ENCODE data around the gene AKR1C1. TPM values are rescaled to one million over a fixed set of nuclear protein-coding genes. Genes with fewer than 3 reads are reported as not detected.
"Not testable (repeated sequence)": the region's sequence is repeated elsewhere in the genome, so short reads cannot be mapped to it uniquely, and the experiment has no call there.

AKR1C1 gene
- total RNA-seq, 2 experiments from 2014 or later: 0.45 to 0.56 TPM

- no peak for DNase-seq
- intact Hi-C loops (cut with micrococcal nuclease): no loop called here
- no peak overlapping the region for H3K27ac Mint-ChIP-seq
Measured at GRCh38 chr10:4983615-4984216, 20.5 kb downstream of the AKR1C1 start.

GRCh38 chr10:4984223-4984622 lies 21.0 kb downstream of the AKR1C1 start:
- CTCF ChIA-PET: interaction anchor here (4.4 kb wide), 1 partner anchor 134 kb away, joined by 37 read pairs; no protein-coding TSS in a partner anchor
- no peak for TF ChIP-seq CTCF (IDR thresholded peaks at IDR 0.05)
- no peaks in the 10 kb centered on the region for H3K9me3 Mint-ChIP-seq
- POLR2A ChIA-PET: no interaction called here
- H3K36me3 Mint-ChIP-seq (ENCODE audit: low read depth): no peaks in the 10 kb centered on the region
- DNase-seq (no peak), ATAC-seq (no peak)
- intact Hi-C loops (cut with micrococcal nuclease): no loop called here
- H3K27ac Mint-ChIP-seq: no peak overlapping the region
- peaks cover 2% of the 10 kb centered on the region for H3K27me3 Mint-ChIP-seq
- H3K4me1 Mint-ChIP-seq (ENCODE audit: low read depth): peaks cover 3% of the 10 kb centered on the region
- H3K4me3 Mint-ChIP-seq: no peak overlapping the region

More at GRCh38 chr10:4983615-4984216, 20.5 kb downstream of the AKR1C1 start:
- Mint-ChIP-seq H3K4me1 (ENCODE audit: low read depth) (peaks cover 3% of the 10 kb centered on the region), H3K36me3 (ENCODE audit: low read depth) (no peaks in the 10 kb centered on the region), H3K9me3 (no peaks in the 10 kb centered on the region), H3K4me3 (no peak overlapping the region), H3K27me3 (peaks cover 2% of the 10 kb centered on the region)
- CTCF ChIA-PET: interaction anchor here (4.4 kb wide), 1 partner anchor 134 kb away, joined by 37 read pairs; no protein-coding TSS in a partner anchor
- TF ChIP-seq CTCF (IDR thresholded peaks at IDR 0.05): no peak
- POLR2A ChIA-PET: no interaction called here
- no peak for ATAC-seq

- Mint-ChIP-seq H3K4me1 (ENCODE audit: low read depth) (peaks cover 3% of the 10 kb centered on the region), H3K4me3 (no peak overlapping the region), H3K9me3 (no peaks in the 10 kb centered on the region), H3K36me3 (ENCODE audit: low read depth) (no peaks in the 10 kb centered on the region), H3K27me3 (peaks cover 2% of the 10 kb centered on the region), H3K27ac (no peak overlapping the region)
- ChIA-PET POLR2A (no interaction called here), CTCF (interaction anchor here (4.4 kb wide), 1 partner anchor 135 kb away, joined by 37 read pairs; no protein-coding TSS in a partner anchor)
- intact Hi-C loops (cut with micrococcal nuclease): no loop called here
- DNase-seq: no peak
- no peak for TF ChIP-seq CTCF (IDR thresholded peaks at IDR 0.05)
- ATAC-seq: no peak
Measured at GRCh38 chr10:4984971-4985594, 21.9 kb downstream of the AKR1C1 start.

- H3K4me1 Mint-ChIP-seq (ENCODE audit: low read depth); ATAC-seq; CTCF ChIA-PET; POLR2A ChIA-PET; intact Hi-C loops (cut with micrococcal nuclease); H3K36me3 Mint-ChIP-seq (ENCODE audit: low read depth); H3K27ac Mint-ChIP-seq; H3K4me3 Mint-ChIP-seq; H3K9me3 Mint-ChIP-seq; H3K27me3 Mint-ChIP-seq; DNase-seq: not testable (repeated sequence)
Measured at GRCh38 chr10:4988000-4988641, 24.9 kb downstream of the AKR1C1 start.

DNA sequence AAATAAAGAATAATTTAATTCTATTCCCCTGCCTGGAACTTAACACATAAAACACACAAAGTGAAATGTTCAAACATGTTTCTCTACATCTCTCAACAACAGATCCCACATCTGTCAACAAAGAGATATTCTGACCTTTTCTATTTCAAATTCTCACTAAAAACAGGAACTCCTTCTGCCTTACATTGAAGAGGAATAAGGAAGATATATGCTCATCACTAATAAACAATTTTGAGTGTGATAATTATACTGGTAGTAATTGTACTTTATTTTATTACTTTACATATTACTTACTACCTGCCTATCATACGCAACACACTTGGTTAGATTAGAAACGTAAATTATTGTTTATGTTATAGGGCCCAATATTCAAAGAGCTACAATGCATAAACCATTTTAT lies 27.0 kb downstream of the AKR1C1 start:
- no peaks in the 10 kb centered on the region for H3K27me3 Mint-ChIP-seq
- TF ChIP-seq CTCF (IDR thresholded peaks at IDR 0.05): no peak
- no peaks in the 10 kb centered on the region for H3K36me3 Mint-ChIP-seq (ENCODE audit: low read depth)
- no peak overlapping the region for H3K4me3 Mint-ChIP-seq
- no peaks in the 10 kb centered on the region for H3K9me3 Mint-ChIP-seq
- DNase-seq: no peak
- H3K27ac Mint-ChIP-seq: no peak overlapping the region
- ATAC-seq: no peak
- intact Hi-C loops (cut with micrococcal nuclease): no loop called here
- no peaks in the 10 kb centered on the region for H3K4me1 Mint-ChIP-seq (ENCODE audit: low read depth)
- CTCF ChIA-PET: interaction anchor here (0.6 kb wide), 1 partner anchor 167 kb away, joined by 3 read pairs; no protein-coding TSS in a partner anchor
- POLR2A ChIA-PET: no interaction called here

DNA sequence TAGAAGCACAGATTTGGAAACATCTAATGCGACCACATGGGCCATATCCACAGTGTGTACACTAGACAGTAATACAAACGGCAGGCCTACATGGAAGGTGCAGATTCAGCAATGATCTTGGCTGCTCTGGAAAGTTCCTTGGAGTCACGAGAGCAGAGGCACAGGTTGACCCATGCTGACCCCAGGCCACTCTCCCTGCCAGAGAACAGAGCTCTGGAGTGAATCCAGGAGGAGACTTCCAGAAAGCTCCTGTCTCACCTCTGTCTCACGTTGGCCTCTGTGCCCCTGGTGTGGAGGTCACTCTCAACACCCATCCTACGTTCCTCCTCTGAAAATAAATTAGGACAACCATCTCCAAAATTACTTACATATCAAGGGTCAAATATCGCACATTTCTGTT lies 28.2 kb downstream of the AKR1C1 start:
- H3K27ac Mint-ChIP-seq; H3K9me3 Mint-ChIP-seq; ATAC-seq; H3K4me3 Mint-ChIP-seq; DNase-seq; H3K36me3 Mint-ChIP-seq (ENCODE audit: low read depth); H3K27me3 Mint-ChIP-seq; POLR2A ChIA-PET; CTCF ChIA-PET; H3K4me1 Mint-ChIP-seq (ENCODE audit: low read depth); intact Hi-C loops (cut with micrococcal nuclease): not testable (repeated sequence)

DNA sequence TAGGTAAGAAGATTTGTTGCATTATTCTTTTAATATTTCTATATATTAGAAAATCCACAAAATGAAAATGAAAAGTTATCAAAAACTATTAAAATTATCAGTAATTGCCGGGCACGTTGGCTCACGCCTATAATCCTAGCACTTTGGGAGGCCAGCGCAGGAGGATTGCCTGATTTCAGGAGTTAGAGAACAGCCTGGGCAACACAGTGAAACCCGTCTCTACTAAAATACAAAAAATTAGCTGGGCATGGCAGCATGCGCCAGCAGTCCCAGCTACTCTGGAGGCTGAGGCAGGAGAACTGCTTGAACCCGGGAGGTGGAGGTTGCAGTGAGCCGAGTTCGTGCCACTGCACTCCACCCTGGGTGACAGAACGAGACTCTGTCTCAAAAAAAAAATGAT lies 29.3 kb downstream of the AKR1C1 start:
- POLR2A ChIA-PET; H3K27ac Mint-ChIP-seq; ATAC-seq; DNase-seq; H3K4me3 Mint-ChIP-seq; H3K4me1 Mint-ChIP-seq (ENCODE audit: low read depth); H3K9me3 Mint-ChIP-seq; CTCF ChIA-PET; H3K27me3 Mint-ChIP-seq; H3K36me3 Mint-ChIP-seq (ENCODE audit: low read depth); intact Hi-C loops (cut with micrococcal nuclease): not testable (repeated sequence)

DNA sequence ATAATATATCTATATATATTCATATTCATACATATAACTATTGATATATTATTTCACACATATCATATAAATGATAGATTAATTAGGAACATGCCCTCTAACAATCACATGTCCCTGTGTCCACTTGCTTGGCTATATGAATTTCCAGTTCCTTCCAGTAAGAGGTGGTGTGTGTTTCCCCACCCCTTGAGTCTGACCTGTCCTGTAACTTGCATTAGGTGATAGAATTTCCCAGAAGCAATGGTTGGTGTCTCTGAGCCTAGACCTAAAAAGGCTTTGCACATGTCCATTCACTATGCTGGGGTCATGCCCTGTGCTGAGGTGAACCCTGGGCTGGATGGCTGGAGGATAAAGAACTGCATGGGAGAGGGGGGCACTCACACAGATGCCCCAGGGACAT lies 31.0 kb downstream of the AKR1C1 start:
- H3K27me3 Mint-ChIP-seq; H3K36me3 Mint-ChIP-seq (ENCODE audit: low read depth); ATAC-seq; H3K27ac Mint-ChIP-seq; H3K4me3 Mint-ChIP-seq; DNase-seq; POLR2A ChIA-PET; intact Hi-C loops (cut with micrococcal nuclease); CTCF ChIA-PET; H3K4me1 Mint-ChIP-seq (ENCODE audit: low read depth); H3K9me3 Mint-ChIP-seq: not testable (repeated sequence)
